CD4-positive, alpha-beta T cell (primary cell): ENCODE data around the gene ATOH1. TPM values are rescaled to one million over a fixed set of nuclear protein-coding genes. Genes with fewer than 3 reads are reported as not detected.

Experiments used
- ATAC-seq: fragments of 200-7000 bp; cut with Tn5 transposase; one replicate; pipeline ENCODE4 v1.10.0; 2022; ENCODE audit warnings: mild to moderate bottlenecking; ENCODE audit not compliant: poor library complexity
- CTCF ChIA-PET: fragments of 350-600 bp; sonication (Branson Sonifier 250); formaldehyde crosslinking; loops from one replicate; lab custom pipeline; 2021; ENCODE audit warnings: antibody characterized with exemption, inconsistent platforms; lab: Charles Lee
- POLR2A ChIA-PET: fragments of 350-600 bp; sonication (Branson Sonifier 250); formaldehyde crosslinking; loops from one replicate; lab custom pipeline; 2021; ENCODE audit warnings: antibody characterized with exemption, inconsistent platforms; lab: Charles Lee
- DNase-seq, 14 experiments: peaks; one replicate each; pipeline ENCODE4 v3.0.0-alpha.2; 2013 to 2020; ENCODE audit warnings: mixed read lengths in 2 of 14
- H3K27ac ChIP-seq, 2 donors: one replicate each; pipeline versions ENCODE4 v1.5.1 to v1.7.0; 2013; ENCODE audit warnings: low read length in 2 of 2, low read depth in 1 of 2, mild to moderate bottlenecking in 1 of 2
- H3K27me3 ChIP-seq, 2 experiments: 1 replicate in 1 of 2; 2 replicates in 1 of 2; pipeline versions ENCODE4 v1.6.1 to v1.7.0; 2013; ENCODE audit warnings: low read length in 2 of 2, control low read depth in 1 of 2, mild to moderate bottlenecking in 1 of 2, moderate library complexity in 1 of 2; ENCODE audit not compliant: insufficient read depth in 2 of 2, control insufficient read depth in 1 of 2
- H3K36me3 ChIP-seq: one replicate; pipeline ENCODE4 v1.6.1; 2013; ENCODE audit warnings: low read length, control low read depth; ENCODE audit not compliant: insufficient read depth
- H3K4me1 ChIP-seq: one replicate; pipeline ENCODE4 v1.6.1; 2013; ENCODE audit warnings: low read length, control low read depth; ENCODE audit not compliant: insufficient read depth
- H3K4me3 ChIP-seq: one replicate; pipeline ENCODE4 v1.5.1; 2013; ENCODE audit warnings: mild to moderate bottlenecking, low read length, moderate library complexity
- H3K9me3 ChIP-seq, 2 experiments: 1 replicate in 1 of 2; 2 replicates in 1 of 2; pipeline versions ENCODE4 v1.6.1 to v1.7.0; 2013; ENCODE audit warnings: low read length in 2 of 2, mild to moderate bottlenecking in 2 of 2, control low read depth in 1 of 2, moderate library complexity in 1 of 2; ENCODE audit not compliant: control insufficient read depth in 1 of 2, insufficient read depth in 1 of 2
- H3K27ac Mint-ChIP-seq: one replicate; pipeline ENCODE4 v1.8.0; 2020; ENCODE audit warnings: mixed read lengths
- H3K27me3 Mint-ChIP-seq: one replicate; pipeline ENCODE4 v1.8.0; 2021; ENCODE audit warnings: mixed read lengths
- H3K36me3 Mint-ChIP-seq: one replicate; pipeline ENCODE4 v1.8.0; 2021; ENCODE audit warnings: low read depth, mixed read lengths
- H3K4me1 Mint-ChIP-seq: one replicate; pipeline ENCODE4 v1.8.0; 2021; ENCODE audit warnings: low read depth, mixed read lengths
- H3K4me3 Mint-ChIP-seq: one replicate; pipeline ENCODE4 v1.8.0; 2020; ENCODE audit warnings: mild to moderate bottlenecking, mixed read lengths
- H3K9me3 Mint-ChIP-seq: one replicate; pipeline ENCODE4 v1.8.0; 2020; ENCODE audit warnings: mixed read lengths
- CTCF ChIP-seq: fragments of 200-600 bp; IDR thresholded peaks from one replicate; pipeline ENCODE4 v1.8.0; 2022; ENCODE audit warnings: antibody characterized with exemption, mild to moderate bottlenecking
- intact Hi-C, 2 experiments: fragments of 100-400 bp; cut with DNase I in 1 of 2; cut with micrococcal nuclease in 1 of 2; formaldehyde crosslinking; loops; one replicate each; pipeline versions ENCODE4 v1.15.1 to v1.9.0; 2023 to 2025; cut with DNase I, micrococcal nuclease
- total RNA-seq, 174 experiments: library from RNA in 2 of 174; stranded (reverse) in 2 of 174; gene quantifications; one replicate each; pipeline ENCODE4 v1.2.3 and lab custom pipeline; 2021 to 2026

The ATOH1 gene
- total RNA-seq, 2 experiments from 2014 or later, result not detected

DNA sequence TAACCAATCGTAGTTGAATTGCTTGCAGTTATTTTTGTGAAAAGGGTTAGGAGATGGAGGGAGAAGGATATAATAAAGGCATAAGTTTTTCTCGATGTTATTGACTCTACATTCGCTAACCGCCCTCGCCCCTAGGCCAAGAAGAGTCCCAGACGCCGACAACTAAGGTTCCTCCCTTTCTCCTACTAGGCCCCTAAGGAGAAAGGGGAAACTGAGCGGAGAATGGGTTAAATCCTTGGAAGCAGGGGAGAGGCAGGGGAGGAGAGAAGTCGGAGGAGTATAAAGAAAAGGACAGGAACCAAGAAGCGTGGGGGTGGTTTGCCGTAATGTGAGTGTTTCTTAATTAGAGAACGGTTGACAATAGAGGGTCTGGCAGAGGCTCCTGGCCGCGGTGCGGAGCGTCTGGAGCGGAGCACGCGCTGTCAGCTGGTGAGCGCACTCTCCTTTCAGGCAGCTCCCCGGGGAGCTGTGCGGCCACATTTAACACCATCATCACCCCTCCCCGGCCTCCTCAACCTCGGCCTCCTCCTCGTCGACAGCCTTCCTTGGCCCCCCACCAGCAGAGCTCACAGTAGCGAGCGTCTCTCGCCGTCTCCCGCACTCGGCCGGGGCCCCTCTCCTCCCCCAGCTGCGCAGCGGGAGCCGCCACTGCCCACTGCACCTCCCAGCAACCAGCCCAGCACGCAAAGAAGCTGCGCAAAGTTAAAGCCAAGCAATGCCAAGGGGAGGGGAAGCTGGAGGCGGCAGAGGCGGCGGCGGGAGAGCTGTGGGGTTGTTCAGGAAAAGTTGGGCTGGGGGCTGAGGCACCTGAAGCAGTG, 5.9 kb downstream of the ATOH1 start:
- Mint-ChIP-seq H3K4me1 (peaks cover 5% of the 10 kb centered on the region), H3K27ac (no peak overlapping the region), H3K27me3 (peaks cover 75% of the 10 kb centered on the region), H3K4me3 (no peak overlapping the region), H3K36me3 (no peaks in the 10 kb centered on the region), H3K9me3 (no peaks in the 10 kb centered on the region)
- POLR2A ChIA-PET, result interaction anchor here (0.5 kb wide), 1 partner anchor 91 kb away, joined by 3 read pairs; no protein-coding TSS in a partner anchor
- Histone ChIP-seq H3K27me3 (peaks cover 36 to 64% of the 10 kb centered on the region in 2 experiments), H3K27ac (no peak overlapping the region), H3K4me1 (no peaks in the 10 kb centered on the region), H3K9me3 (peaks cover 0 to 21% of the 10 kb centered on the region in 2 experiments), H3K36me3 (no peaks in the 10 kb centered on the region), H3K4me3 (no peak overlapping the region)
- intact Hi-C loops, result no loop called here
- ATAC-seq (no peak), DNase-seq (no peak)
- CTCF ChIA-PET, result no interaction called here
- no peak for TF ChIP-seq CTCF

DNA sequence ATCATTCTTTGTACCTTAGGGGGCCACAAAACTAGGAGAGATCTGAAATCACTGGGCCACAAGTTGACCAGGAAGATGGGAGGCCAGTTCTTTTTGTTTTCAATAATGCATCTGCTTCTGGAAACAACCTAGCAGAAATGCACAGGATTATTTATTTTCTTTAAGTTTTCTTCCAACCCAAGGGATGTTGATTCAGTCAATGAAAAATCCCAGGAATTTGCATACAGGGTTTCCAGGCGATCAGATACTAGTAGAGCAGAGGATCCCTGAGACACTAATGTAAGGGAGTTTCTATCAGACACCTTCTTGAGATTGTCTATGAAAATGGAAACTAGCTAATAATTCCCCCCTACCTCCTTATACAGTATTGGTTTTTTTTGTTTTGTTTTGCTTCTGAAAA, 7.4 kb downstream of the ATOH1 start:
- intact Hi-C loops, result no loop called here

GRCh38 chr4:93839704-93840103, 11.2 kb downstream of the ATOH1 start:
- no peaks in the 10 kb centered on the region for H3K4me1 Mint-ChIP-seq
- Histone ChIP-seq H3K9me3 (peaks cover 0 to 8% of the 10 kb centered on the region in 2 experiments), H3K27ac (no peak overlapping the region), H3K27me3 (peaks cover 4 to 13% of the 10 kb centered on the region in 2 experiments), H3K4me1 (no peaks in the 10 kb centered on the region), H3K4me3 (no peak overlapping the region), H3K36me3 (no peaks in the 10 kb centered on the region)
- H3K27ac Mint-ChIP-seq, result no peak overlapping the region
- ATAC-seq (no peak), DNase-seq (no peak)
- peaks cover 4% of the 10 kb centered on the region for H3K9me3 Mint-ChIP-seq
- H3K36me3 Mint-ChIP-seq, result no peaks in the 10 kb centered on the region
- no peak for TF ChIP-seq CTCF
- no peak overlapping the region for H3K4me3 Mint-ChIP-seq
- ChIA-PET POLR2A (no interaction called here), CTCF (no interaction called here)
- intact Hi-C loops, result no loop called here
- H3K27me3 Mint-ChIP-seq, result peaks cover 33% of the 10 kb centered on the region

More for the DNA sequence above, 7.4 kb downstream of the ATOH1 start:
- Mint-ChIP-seq H3K4me1 (no peaks in the 10 kb centered on the region), H3K36me3 (no peaks in the 10 kb centered on the region), H3K9me3 (peaks cover 4% of the 10 kb centered on the region), H3K4me3 (no peak overlapping the region), H3K27me3 (peaks cover 70% of the 10 kb centered on the region), H3K27ac (no peak overlapping the region)
- no peak overlapping the region for H3K4me3 ChIP-seq
- H3K27ac ChIP-seq, result no peak overlapping the region
- H3K36me3 ChIP-seq, result no peaks in the 10 kb centered on the region
- DNase-seq, result no peak
- ChIA-PET POLR2A (no interaction called here), CTCF (no interaction called here)
- no peak for TF ChIP-seq CTCF
- H3K4me1 ChIP-seq, result no peaks in the 10 kb centered on the region
- no peak for ATAC-seq
- H3K27me3 ChIP-seq, result peaks cover 25 to 50% of the 10 kb centered on the region in 2 experiments
- H3K9me3 ChIP-seq, result peaks cover 0 to 16% of the 10 kb centered on the region in 2 experiments
